HG02981 (cell line): ENCODE measurements around the gene AQP7.
"Not testable (repeated sequence)": the region's sequence is repeated elsewhere in the genome, so short reads cannot be mapped to it uniquely, and the experiment has no call there.

ENCODE experiments used
- ATAC-seq: cut with Tn5 transposase; IDR thresholded peaks from one replicate; pipeline ENCODE4 v1.9.1; 2021; ENCODE audit warnings: mild to moderate bottlenecking, moderate library complexity; ENCODE audit not compliant: unreplicated experiment

The AQP7 gene

DNA sequence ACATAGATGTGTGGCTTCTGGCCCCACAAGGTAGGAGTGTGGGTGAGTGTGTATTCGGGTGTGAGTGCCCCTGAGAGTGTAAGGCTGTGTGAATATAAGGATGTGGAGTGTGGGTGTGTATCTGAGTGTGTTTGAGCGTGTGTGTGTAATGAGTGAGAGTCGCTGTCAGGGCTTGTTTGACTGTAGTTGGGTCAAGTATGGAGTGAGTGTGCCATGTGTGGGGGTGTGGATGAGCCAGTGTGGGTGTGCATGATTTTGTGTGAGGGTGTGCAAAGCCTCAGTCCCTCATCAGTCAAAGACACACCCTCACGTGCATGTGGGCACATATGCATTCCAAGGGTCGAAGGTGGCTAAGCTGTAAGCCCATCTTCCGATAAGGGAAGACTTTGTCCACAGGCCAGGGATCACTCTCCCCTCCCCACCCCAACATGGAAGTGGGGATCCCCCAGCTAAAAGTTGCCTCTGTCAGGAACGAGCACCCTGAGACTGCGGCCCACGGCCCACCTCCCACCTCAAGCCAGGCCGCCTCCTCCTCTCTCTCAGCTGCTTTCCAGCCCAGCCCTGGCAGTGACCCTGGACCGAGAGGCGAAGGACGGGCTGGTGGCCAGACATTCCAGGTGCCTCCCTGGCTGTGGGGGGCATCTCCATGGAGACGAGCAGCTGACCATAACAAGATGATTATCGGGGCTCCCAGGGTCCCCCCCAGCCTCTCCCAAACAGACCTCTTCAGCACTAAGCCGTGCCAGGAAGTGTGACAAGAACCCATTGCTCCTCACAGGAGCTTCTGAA is 32.1 kb upstream of the AQP7 start:
- no peak for ATAC-seq

DNA sequence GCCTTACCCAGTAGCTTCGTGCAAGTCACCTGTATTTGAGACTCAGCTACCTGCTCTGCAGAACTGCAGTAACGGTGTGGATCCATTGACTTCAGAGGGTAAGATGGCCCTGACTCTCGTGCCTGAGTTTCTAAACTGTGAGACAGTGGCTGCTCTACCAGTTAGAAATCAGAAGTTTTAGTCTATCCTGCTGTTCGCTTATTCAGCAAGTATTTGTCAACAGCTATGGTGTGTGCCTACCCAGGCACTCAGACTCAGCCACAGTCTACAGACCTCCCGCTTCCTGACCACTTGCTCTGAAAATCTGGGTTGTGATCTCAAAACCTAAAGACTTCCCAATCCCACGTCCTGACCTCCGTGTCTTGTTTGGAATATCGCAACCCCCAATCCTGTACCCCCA is 31.5 kb upstream of the AQP7 start:
- no peak for ATAC-seq

DNA sequence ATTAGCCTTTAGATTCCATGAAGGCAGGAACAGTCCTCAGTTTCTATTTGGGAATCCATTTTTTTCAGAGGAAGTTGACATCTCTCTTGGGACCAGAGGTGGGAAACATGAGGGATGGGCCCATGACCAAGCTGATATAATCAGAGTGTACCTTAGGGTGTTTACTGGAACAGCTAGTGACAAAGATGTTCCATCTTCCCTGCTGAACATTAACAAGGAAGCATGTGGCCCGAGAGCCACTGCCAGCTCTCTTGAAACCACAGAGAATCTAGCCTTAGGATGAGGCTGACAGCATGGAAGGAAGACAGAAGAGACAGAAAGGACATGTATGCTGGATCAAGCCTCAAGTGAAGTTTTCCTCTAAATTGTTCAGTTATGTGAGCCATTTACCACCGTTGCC is 29.1 kb upstream of the AQP7 start:
- no peak for ATAC-seq

DNA sequence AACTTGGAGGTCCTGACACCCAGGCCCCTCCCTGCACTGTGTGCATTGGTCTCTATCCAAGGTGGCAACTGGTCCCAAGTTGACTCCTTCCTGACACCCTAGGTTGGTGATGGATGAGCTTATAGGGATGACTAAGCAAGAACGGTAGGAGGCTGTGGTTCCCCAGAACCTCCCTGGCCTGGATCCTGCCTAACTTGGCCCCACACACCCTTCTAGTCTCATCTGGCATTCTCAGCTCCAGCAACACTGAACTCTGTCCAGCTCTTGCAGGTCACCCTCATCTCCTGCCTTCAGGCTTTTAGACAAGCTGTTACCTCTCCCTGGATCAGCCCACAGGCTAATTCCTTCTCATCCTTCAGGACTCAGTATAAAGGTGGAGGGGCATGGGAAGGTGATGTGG is 28.6 kb upstream of the AQP7 start:
- ATAC-seq: no peak

DNA sequence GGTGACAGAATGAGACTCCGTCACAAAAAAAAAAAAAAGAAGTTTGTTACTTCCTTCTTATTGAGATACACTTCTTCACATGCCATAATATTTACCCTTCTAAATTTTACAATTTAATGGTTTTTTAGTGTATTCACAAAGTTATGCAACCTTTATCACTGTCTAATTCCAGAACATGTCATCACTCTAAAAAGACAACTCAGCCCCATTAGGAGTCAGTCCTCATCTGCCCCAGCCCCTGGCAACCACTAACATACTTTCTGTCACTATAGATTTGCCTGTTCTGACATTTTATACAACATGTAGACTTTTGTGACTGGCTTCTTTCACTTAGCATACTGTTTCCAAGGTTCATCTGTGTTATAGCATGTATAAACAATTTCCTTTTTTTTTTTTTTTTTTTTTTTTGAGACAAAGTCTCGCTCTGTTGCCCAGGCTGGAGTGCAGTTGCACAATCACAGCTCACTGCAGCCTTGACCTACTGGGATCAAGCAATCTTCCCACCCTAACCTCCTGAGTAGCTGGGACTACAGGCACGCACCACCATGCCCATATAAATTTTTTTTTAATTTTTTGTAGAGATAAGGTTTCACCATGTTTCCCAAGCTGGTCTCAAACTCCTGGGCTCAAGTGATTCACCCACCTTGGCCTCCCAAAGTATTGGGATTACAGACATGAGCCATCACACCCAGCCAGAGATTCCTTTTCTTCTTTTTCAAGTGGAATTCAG is 27.1 kb upstream of the AQP7 start:
- no peak for ATAC-seq

DNA sequence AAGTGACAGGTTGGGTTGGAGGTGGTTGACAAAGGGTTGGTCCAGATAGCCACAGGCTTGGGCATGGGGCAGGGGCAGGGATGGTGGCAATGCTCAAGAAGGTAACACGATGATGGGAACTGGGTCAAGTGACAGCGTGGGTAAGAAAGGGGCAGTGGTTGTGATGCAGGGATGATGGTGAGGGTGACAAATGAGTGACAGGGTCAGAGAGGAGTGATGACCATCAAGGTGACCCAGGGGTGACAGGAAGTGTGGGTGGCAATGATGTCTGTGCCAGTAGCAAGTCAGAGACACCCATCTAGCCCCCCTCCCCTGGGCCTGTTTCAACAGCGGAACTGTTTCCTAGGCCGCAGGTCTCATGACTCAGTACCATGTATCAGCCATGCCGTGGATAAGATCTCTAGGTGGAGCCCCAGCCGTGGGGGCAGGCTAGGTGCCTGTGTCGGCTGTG is 24.5 kb upstream of the AQP7 start:
- no peak for ATAC-seq

DNA sequence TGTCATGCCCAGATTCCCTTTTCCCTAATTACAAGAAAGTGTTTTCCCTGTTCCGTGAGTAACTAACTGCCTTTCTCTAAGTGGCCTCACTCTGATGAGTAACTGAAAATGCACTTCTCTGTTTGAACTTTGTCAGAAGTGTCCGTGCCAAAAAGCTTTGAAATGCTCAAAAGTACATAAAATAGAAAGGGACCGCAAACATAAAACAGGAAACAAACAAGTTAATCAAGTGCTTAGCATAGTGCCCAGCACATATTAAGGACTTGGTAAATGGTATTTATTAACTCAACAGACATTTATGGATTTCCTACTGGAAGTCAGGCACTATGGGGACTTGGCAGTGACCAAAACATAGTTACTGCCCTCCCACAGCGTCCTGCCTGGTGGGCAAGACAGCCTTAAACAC is 22.8 kb upstream of the AQP7 start:
- no peak for ATAC-seq

DNA sequence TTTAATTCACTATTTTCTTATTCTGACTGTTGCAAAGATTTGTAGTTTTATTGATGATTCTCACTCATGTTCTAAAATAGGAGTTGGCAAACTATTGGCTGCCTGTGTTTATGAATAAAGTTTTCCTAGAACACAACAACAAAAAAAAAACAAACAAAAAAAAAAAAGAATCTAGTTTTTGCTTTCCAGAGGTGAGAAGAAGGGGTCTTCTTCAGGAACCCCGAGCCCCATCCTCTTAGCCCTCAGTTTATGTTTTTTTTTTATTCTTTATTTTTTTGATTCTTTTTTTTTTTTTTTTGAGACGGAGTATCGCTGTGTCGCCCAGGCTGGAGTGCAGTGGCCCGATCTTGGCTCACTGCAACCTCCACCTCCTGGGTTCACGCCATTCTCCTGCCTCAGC is 22.1 kb upstream of the AQP7 start:
- ATAC-seq: not testable (repeated sequence)

DNA sequence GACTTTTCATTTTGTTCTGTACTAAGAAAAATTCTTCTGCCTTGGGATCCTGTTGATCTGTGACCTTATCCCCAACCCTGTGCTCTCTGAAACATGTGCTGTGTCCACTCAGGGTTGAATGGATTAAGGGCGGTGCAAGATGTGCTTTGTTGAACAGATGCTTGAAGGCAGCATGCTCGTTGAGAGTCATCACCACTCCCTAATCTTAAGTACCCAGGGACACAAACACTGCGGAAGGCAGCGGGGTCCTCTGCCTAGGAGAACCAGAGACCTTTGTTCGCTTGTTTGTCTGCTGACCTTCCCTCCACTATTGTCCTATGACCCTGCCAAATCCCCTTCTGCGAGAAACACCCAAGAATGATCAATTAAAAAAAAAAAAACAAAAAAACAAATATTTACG is 21.7 kb upstream of the AQP7 start:
- ATAC-seq: not testable (repeated sequence)

DNA sequence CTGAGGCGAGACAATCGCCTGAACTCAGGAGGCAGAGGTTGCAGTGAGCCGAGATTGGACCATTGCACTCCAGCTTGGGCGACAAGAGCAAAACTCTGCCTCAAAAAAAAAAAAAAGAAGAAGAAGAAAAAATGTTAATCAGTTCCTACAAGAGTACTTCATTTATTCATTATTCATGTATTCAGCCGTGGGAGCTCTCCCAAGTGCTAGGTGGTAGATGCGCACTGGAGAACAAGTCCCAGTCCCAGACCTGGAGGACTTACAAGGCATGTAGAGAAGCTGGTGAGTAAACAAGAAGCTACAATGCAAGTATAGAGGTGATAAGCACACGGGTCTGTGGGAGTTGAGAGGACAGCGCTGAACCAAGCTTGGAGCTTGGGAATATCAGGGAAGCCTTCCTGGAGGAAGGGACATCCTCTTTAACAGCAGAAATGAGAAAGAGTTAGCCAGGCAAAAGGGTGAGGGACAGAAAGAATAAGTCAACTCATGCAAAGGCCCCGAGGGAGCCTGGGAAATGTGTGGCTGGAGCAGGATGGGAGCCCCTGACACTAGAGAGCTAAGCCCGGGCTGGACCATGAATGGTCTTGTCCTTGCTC is 17.4 kb upstream of the AQP7 start:
- no peak for ATAC-seq

DNA sequence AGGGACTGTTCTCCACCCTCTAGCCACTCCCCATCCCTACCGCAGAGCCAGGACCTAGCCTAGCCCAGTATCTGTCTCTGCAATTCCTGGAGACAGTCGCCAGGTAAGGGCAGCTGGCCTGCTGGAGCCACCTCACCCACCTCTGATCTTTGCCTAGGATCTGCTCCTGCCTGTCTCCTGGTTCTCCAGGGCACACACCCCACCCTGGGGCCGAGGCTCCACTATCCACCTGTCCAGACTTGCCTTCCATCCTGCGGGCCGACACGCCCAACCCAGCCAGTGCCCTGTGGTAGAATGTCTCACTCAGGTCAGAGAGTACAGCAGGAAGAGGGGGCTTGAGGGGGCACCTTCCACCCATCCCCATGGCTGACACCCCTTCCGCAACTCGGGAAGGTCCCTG is 15.7 kb upstream of the AQP7 start:
- no peak for ATAC-seq

DNA sequence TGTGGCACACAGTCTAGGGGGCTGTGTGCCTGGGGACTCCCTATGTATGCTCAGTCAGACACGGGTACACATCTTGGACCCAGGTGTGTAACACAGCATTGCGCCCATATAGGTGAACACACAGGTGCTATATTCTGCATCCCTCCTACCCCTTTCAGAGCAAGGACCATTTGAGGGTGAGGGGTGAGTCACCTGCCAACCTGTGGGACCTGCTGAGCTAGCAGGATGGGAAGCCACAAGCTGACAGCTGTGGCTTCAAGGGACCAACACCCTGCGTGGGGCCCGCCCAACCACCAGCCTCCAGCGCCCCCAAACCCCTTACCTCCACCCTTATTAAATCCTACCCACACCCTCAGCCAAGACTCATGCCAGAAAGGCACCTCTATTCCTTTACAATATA is 14.6 kb upstream of the AQP7 start:
- no peak for ATAC-seq

DNA sequence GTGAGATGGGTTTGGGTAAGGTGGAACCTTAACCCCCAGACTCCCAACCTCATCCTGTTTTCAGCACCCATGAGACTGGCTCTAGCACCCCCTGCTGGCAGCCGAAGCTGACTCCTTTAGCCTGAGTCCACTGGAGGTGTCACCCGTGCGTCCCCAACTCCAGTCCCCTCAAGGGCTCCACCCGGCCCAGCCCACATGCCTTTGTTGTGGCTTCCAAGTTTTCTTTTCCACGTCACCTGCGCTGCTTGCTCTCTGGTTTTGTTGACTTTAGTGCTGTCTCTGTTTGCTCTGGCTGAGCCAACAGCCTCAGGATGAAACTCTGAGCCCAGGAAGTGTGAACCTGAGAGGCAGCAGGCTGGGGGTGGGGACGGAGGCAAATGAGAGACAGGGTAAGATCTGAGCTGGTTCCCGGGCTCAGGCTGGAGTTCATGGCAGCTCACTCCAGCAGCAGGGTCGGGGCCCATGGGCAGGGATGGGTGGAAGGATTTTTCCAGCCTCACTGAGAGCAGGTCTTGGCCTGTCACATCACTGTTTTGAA is 13.2 kb upstream of the AQP7 start:
- no peak for ATAC-seq

DNA sequence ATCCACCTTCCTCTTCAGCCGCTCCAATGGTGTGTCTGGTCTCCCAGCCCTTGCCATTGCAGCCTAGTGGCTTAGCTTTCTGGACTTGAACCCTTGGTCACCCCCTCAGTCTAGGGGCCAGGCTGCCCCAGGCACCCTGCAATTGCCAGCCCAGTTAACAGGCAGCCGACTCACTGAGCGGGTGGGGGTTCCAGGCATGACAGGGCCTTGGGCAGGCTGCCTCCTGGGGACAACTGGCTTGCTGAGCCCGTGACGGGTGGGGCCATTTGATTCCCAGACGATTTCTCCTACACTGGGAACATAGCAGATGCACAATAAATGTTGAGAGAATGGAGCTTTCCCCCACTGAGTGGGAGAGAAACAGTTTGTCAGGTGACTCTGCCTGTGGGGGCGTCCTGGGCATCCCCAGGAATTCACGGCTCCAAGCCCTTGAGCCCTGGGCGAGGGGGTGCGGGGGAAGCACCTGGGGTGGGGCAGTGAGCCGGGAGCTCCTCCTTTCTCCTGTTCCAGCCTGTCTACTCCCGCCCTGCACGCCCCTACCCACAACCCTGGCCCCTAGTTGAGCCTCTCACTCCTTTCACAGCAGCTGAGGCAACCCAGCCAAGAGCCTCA is 12.6 kb upstream of the AQP7 start:
- no peak for ATAC-seq

DNA sequence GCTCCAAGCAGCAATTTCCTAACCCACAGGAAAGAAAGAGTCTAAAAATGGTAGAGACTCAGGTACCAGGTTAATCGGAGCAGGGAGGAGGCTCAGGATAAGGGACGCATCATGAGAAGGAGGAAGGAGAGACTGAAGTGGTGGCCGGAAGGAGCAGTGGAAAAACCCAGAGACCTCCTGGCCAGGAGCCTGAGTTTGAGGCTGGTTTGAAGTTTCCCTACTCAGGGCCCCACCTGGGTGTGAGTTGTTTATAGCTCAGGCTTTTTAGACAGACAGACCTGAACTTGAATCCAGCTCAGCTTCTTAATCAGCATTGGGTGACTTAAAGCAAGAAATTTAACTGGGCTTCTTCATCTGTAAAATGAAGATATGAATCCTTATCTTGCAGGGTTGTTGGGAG is 11.9 kb upstream of the AQP7 start:
- ATAC-seq: no peak

DNA sequence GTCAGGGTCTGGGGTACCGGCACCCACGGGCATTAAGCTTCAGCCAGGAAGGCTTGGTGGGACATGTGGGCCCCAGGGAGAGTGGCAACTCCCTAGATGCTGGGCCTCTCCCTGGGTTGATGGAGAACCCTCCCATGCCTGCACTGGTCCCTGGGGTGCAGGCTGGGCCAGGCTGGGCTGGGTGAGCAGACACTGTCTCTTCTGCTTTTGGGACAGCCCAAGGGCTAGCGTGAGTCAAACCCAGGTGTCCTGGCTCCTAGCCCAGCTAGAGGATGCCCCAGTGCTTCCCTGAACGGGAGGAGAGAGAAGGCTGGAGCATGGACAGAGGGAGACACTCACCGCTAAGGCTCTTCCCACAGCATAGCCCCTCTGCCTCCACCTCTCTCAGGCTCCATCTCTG is 5.7 kb upstream of the AQP7 start:
- ATAC-seq: no peak

DNA sequence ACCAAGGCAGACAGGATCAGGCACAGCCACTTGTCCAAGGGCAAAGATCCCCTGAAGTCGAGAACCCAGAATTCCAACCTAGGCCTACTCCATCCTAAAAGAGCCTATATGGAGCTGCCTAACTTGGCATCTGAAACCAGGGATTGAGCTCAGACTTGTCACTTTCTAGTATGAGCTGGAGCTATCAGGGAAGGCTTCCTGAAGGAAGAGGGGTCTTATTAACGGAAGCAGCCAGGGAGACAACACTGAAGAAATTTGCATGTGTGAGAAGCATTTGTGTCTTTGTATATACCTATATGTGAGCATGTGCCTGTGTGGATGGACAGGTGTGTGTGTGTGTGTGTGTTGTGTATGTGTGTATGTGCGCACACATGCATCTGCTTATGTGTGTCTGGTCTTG is 4.7 kb upstream of the AQP7 start:
- ATAC-seq: no peak

DNA sequence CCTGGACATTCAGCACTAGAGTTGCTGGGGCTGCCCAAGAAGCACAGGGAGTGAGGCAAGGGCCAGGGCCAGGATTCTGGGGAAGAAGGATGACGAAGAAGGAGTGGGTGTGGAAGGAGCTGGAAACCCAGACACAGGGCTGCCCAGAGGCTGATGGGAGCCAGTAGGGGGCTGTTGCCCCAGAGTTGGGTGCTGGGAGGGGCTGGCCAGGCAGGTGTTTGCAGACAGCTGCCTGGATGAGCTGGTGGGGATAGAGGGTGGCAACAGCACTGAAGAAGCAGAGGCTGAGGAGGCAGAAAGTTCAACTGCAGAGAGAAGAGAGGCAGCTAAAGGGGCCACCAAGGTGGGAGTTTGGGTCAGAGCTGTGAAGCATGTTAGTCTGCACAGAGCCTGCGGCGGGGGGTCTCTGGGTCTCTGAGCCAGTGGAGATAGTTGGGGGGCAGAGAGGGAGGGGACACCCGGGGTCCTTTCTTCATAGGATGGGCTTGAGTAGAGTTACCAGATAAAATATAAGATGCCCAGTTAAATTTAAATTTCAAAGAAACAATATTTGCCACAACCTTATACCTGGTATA is 2.5 kb upstream of the AQP7 start:
- ATAC-seq: no peak

DNA sequence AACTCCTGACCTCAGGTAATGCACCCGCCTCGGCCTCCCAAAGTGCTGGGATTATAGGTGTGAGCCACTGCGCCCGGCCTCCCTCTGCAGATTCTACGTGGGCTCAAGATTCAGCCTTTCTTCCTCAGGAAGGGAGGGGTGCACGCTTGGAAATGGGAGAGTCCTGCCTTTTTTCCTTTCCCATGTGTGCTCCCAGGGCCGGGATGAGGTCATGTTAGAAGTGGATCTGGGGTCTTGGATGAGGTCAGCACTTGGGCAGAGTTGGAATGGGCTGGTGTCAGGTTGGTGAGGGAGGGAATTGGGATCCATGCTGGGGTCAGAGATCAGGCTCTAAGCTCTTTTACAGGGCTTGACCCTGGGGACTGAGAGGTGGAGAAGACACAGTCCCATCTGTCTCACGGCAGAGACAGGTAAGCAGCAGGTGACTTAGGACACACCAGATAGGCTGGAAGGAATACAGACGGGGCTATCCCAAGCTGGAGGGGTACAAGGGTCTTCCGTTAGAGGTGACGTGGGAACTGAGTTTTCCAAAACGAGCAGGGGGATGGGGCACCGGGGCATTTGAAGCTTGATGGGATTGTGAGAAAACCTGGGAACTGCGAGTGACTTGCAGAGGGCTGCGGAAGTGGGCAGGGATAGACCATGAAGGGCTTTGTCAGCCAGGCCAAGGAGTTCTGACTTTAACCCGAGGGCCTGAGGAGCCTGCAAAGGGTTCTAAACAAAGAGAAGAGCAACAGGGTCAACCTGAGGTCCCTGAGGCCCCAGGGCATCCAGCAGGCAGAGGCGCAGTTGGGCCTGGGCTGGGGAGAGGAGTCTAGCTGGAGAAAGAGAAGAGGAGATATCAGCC is 1.8 kb upstream of the AQP7 start:
- no peak for ATAC-seq

DNA sequence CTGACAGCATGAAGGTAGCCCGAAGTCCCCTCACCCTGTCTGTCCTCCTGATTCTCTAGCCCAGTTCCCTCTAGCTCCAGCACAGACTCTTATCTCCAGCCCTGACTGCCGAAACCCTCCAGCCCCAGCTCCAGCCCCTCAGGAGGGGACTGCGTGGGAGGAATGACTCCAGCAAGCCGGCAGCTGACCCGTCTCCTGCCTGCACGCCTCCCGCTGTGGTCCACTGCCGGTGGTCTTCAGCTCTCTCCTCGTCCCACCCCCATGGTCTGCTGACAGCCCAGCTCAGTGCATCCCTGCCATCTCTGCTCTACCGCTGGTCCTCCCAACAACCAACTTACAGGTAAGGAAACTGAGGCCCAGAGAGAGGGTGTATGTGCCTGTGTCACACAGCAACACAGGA is 559 bp downstream of the AQP7 start:
- ATAC-seq: not testable (repeated sequence)
